Measurements from ENCODE around the gene GLOD5. TPM values are rescaled to one million over a fixed set of nuclear protein-coding genes. Genes with fewer than 3 reads are reported as not detected.

Gene GLOD5
- polyA plus RNA-seq, 1 donor from 2014 or later, result not detected

- Histone ChIP-seq H3F3A (ENCODE audit: insufficient read depth, low read length, poor library complexity, severe bottlenecking) (no peaks in the 10 kb centered on the region), H3K27ac (ENCODE audit: low read length) (no peak overlapping the region), H3K9me2 (ENCODE audit: insufficient read depth, low read length) (no peaks in the 10 kb centered on the region), H3K4me3 (ENCODE audit: low read length) (no peak overlapping the region), H3K36me3 (ENCODE audit: insufficient read depth, low read length) (no peaks in the 10 kb centered on the region), H3K4me2 (ENCODE audit: low read length) (no peak overlapping the region), H3K9ac (ENCODE audit: low read length) (no peak overlapping the region), H3K79me2 (replicated peaks; ENCODE audit: insufficient read depth, low read length) (no peaks in the 10 kb centered on the region), H4K20me1 (ENCODE audit: insufficient read depth) (no peaks in the 10 kb centered on the region), H3K9me3 (ENCODE audit: low read length) (no peaks in the 10 kb centered on the region), H3K27me3 (ENCODE audit: insufficient read depth, low read depth, low read length) (no peaks in the 10 kb centered on the region), H2AFZ (ENCODE audit: low read depth, low read length) (no peak overlapping the region)
- TF ChIP-seq POLR2AphosphoS5 (IDR thresholded peaks at IDR 0.05) (no peak), REST (IDR thresholded peaks at IDR 0.05; ENCODE audit: borderline replicate concordance) (no peak), CTCF (IDR thresholded peaks at IDR 0.05; ENCODE audit: poor library complexity, severe bottlenecking) (no peak), EZH2 (IDR thresholded peaks at IDR 0.05; ENCODE audit: borderline replicate concordance, insufficient read depth, low read length, poor library complexity, severe bottlenecking) (no peak), TAF1 (IDR thresholded peaks at IDR 0.05; ENCODE audit: low read depth) (no peak), RAD21 (conservative IDR thresholded peaks at IDR 0.05) (no peak), MXI1 (conservative IDR thresholded peaks at IDR 0.05; ENCODE audit: poor library complexity, severe bottlenecking) (no peak), EP300 (conservative IDR thresholded peaks at IDR 0.05; ENCODE audit: poor library complexity, severe bottlenecking) (no peak), SMC3 (conservative IDR thresholded peaks at IDR 0.05; ENCODE audit: poor library complexity) (no peak)
Measured at GRCh38 chrX:48794911-48795515, 33.5 kb downstream of the GLOD5 start.

- no peaks in the 10 kb centered on the region for H3K79me2 ChIP-seq (replicated peaks; ENCODE audit: insufficient read depth, low read length)
- no peaks in the 10 kb centered on the region for H4K20me1 ChIP-seq (ENCODE audit: insufficient read depth)
- no peak for TF ChIP-seq SMC3 (conservative IDR thresholded peaks at IDR 0.05; ENCODE audit: poor library complexity)
- TF ChIP-seq EZH2 (IDR thresholded peaks at IDR 0.05; ENCODE audit: borderline replicate concordance, insufficient read depth, low read length, poor library complexity, severe bottlenecking), result no peak
- H3K4me2 ChIP-seq (ENCODE audit: low read length), result no peak overlapping the region
- H3K9ac ChIP-seq (ENCODE audit: low read length), result no peak overlapping the region
- no peak overlapping the region for H2AFZ ChIP-seq (ENCODE audit: low read depth, low read length)
- no peaks in the 10 kb centered on the region for H3K9me2 ChIP-seq (ENCODE audit: insufficient read depth, low read length)
- H3K27ac ChIP-seq (ENCODE audit: low read length), result no peak overlapping the region
- no peaks in the 10 kb centered on the region for H3K9me3 ChIP-seq (ENCODE audit: low read length)
- no peaks in the 10 kb centered on the region for H3F3A ChIP-seq (ENCODE audit: insufficient read depth, low read length, poor library complexity, severe bottlenecking)
- H3K36me3 ChIP-seq (ENCODE audit: insufficient read depth, low read length), result no peaks in the 10 kb centered on the region
- no peak overlapping the region for H3K4me3 ChIP-seq (ENCODE audit: low read length)
- no peaks in the 10 kb centered on the region for H3K27me3 ChIP-seq (ENCODE audit: insufficient read depth, low read depth, low read length)
Measured at GRCh38 chrX:48798318-48798717, 36.8 kb downstream of the GLOD5 start.

All from neural cell (in vitro differentiated cells).